Fibroblast of mammary gland (primary cell): ENCODE data around the gene MARK2.
A peak's percentile ranks its signal among the peaks of the same experiment; 100 is the strongest.

Source experiments
- DNase-seq: peaks from one replicate; pipeline ENCODE4 v3.0.0-alpha.2; 2010; ENCODE audit warnings: low read depth
- H3K4me3 ChIP-seq: 2 replicates; pipeline ENCODE4 v1.5.1; 2011; ENCODE audit warnings: low read depth, mild to moderate bottlenecking, low read length, moderate library complexity; ENCODE audit not compliant: control insufficient read depth
- CTCF ChIP-seq: conservative IDR thresholded peaks from 2 replicates; pipeline ENCODE4 v1.5.1; 2011; ENCODE audit warnings: low read depth, low read length, inconsistent platforms; ENCODE audit not compliant: control insufficient read depth, insufficient read depth

The MARK2 gene

GRCh38 chr11:63906087-63906486 lies 67.2 kb downstream of the MARK2 start:
- no peak overlapping the region for H3K4me3 ChIP-seq
- TF ChIP-seq CTCF: no peak
- DNase-seq: no peak

- DNase-seq: no peak
- TF ChIP-seq CTCF: no peak
- no peak overlapping the region for H3K4me3 ChIP-seq
Measured at GRCh38 chr11:63906585-63906984, 67.7 kb downstream of the MARK2 start.

DNA sequence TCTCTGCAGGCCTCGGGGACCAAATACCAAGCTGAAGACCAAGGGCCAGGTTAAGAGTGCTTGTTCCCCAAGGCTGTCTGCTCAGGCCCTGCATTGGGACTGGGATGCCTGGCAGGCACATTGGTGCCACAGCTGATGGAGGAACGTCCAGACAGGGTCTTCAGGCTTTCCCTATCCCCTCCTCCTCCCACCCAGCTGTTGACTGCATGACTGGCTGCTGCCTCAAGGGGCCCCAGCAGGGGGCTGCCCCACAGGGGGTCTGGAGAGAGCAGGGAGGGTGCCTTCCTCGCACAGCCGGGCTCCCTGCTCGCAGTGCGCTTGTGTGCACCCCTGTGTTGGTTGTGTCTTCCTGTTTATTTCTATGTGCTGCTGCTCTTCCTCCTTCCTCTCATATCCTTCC lies 68.2 kb downstream of the MARK2 start:
- TF ChIP-seq CTCF: no peak
- no peak overlapping the region for H3K4me3 ChIP-seq
- no peak for DNase-seq

DNA sequence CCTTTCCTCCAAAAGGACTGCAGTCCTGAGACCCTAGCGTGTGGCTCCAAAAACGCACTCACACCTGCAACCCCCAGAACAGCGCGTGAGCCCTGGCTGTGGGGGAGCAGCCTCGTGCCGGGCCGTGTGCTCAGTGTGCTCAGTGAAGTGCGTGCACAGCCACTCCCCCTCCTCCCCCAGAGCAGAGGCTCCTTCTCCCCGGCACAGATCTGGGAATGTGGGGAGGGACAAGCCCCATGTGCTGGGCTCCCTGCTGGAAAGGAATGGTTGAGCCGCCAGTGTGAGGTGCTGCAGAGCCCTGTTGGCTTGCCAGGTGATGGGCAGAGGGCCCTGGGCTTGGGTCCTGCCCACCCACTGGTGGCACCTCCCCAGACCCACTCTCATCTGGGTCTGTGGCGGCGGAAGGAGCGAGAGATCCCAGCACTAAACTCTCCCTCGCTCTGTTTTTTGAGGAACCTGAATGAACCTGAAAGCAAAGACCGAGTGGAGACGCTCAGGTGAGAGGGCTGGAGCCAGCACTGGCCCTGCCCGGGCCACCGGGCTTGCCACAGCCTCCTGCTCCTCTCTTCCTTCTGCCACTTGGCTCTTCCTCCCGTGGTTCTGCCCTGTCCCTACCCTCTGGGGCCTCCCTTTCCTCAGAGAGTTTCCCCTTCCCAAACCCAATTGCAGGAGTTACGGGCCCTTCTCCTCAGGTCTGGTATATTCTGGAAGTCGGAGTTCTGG lies 69.1 kb downstream of the MARK2 start:
- no peak overlapping the region for H3K4me3 ChIP-seq
- no peak for DNase-seq
- TF ChIP-seq CTCF: no peak

GRCh38 chr11:63908631-63909401 lies 69.9 kb downstream of the MARK2 start:
- TF ChIP-seq CTCF: no peak
- peak; percentile 46 for DNase-seq
- no peak overlapping the region for H3K4me3 ChIP-seq

DNA sequence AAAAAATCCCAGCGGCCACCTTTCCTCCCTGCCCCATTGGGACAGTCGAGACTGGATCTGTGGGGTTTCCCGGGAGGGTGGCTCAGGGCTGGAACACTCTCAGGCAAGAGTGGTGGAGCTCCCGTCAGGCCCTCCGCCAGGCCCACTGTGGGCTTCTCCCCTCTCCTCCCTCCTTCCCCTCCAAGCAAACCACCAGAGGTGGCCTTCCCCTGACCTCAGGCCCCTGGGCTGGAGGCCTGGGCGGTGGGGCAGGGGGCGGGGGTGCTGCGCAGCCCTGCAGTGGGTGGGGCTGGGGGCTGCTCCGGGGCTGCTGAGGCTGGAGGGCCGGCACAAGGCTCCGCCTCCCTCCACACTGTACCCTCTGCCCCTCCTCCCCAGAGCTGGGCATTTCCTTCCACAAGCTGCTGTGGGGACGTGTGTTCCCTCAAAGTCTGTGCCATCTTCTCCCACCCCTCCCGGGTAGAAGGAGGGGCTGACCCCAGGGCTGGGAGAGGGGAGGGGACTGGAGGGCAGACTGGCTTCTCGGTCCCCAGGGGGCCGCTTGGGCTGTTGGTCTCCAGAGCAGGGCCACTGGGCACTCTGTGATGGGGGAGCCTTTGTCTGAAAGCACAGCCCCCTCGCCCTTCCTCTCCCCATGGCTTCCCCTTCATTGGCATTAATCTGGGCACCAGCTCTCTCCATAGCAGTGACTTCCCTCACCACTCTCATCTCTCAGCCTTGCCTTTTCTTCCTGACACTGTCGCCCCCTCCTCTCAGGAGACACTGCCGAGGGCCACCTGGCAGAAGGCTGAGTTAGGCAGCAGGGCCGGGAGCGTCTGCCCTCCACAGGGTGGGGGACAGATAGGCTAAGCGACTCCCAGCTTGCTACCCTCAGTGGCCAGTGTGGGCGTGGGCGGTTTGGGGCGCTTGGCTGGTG lies 70.9 kb downstream of the MARK2 start:
- TF ChIP-seq CTCF: no peak
- no peak overlapping the region for H3K4me3 ChIP-seq
- no peak for DNase-seq
